Caco-2 (cell line): ENCODE results near the gene KRTAP2-2. TPM values are rescaled to one million over a fixed set of nuclear protein-coding genes. Genes with fewer than 3 reads are reported as not detected.

ENCODE experiments used
- BruUV-seq: library from RNA; stranded (reverse); fragments of 400-500 nt; replicated peaks from 2 replicates; lab custom pipeline; 2021; lab: Mats Ljungman, UMichigan
- CTCF ChIA-PET: fragments of 300-600 bp; sonication (Branson Sonifier 250); formaldehyde crosslinking; loops from one replicate; lab custom pipeline; 2022; ENCODE audit warnings: antibody characterized with exemption; lab: Charles Lee
- POLR2A ChIA-PET: fragments of 300-600 bp; sonication (Branson Sonifier 250); formaldehyde crosslinking; loops from one replicate; lab custom pipeline; 2022; ENCODE audit warnings: antibody characterized with exemption; lab: Charles Lee
- DNase-seq, 2 experiments: peaks; one replicate each; pipeline versions ENCODE4 v3.0.0 to v3.0.0-alpha.2; 2020 to 2022
- H3K27me3 ChIP-seq: replicated peaks from 2 replicates; pipeline ENCODE4 v1.6.0; 2011; ENCODE audit warnings: low read length; ENCODE audit not compliant: control insufficient read depth, insufficient read depth
- H3K36me3 ChIP-seq: 2 replicates; pipeline ENCODE4 v1.5.1; 2011; ENCODE audit warnings: low read length; ENCODE audit not compliant: control insufficient read depth, insufficient read depth
- H3K4me1 ChIP-seq: fragments of 250-450 bp; sonication (Bioruptor Pico); 2 replicates; pipeline ENCODE4 v1.5.1; 2020; ENCODE audit warnings: mild to moderate bottlenecking
- H3K4me3 ChIP-seq: 2 replicates; pipeline ENCODE4 v1.5.1; 2011; ENCODE audit warnings: low read depth, mild to moderate bottlenecking, control low read depth, low read length
- H3K9me3 ChIP-seq: fragments of 250-450 bp; sonication (Bioruptor Pico); 2 replicates; pipeline ENCODE4 v1.5.1; 2020; ENCODE audit warnings: mild to moderate bottlenecking, moderate library complexity
- H3K27ac Mint-ChIP-seq: one replicate; pipeline ENCODE4 v1.8.0; 2022; ENCODE audit warnings: mixed read lengths; ENCODE audit not compliant: unreplicated experiment
- H3K27me3 Mint-ChIP-seq: one replicate; pipeline ENCODE4 v1.8.0; 2022; ENCODE audit warnings: mixed read lengths; ENCODE audit not compliant: insufficient read depth, unreplicated experiment
- H3K36me3 Mint-ChIP-seq: one replicate; pipeline ENCODE4 v1.8.0; 2022; ENCODE audit warnings: mild to moderate bottlenecking, mixed read lengths; ENCODE audit not compliant: insufficient read depth, unreplicated experiment
- H3K4me1 Mint-ChIP-seq: one replicate; pipeline ENCODE4 v1.8.0; 2022; ENCODE audit warnings: low read depth, mixed read lengths; ENCODE audit not compliant: unreplicated experiment
- H3K4me3 Mint-ChIP-seq: one replicate; pipeline ENCODE4 v1.8.0; 2022; ENCODE audit warnings: mild to moderate bottlenecking, moderate library complexity, mixed read lengths; ENCODE audit not compliant: unreplicated experiment
- H3K9me3 Mint-ChIP-seq: one replicate; pipeline ENCODE4 v1.8.0; 2022; ENCODE audit warnings: mixed read lengths; ENCODE audit not compliant: unreplicated experiment
- CTCF ChIP-seq, 2 experiments: fragments of 200-600 bp in 1 of 2; IDR thresholded peaks; 1 replicate in 1 of 2; 2 replicates in 1 of 2; pipeline versions ENCODE4 v1.5.1 to v1.8.0; 2011 to 2022; ENCODE audit warnings: antibody characterized with exemption in 1 of 2, control low read depth in 1 of 2, inconsistent platforms in 1 of 2, low read depth in 1 of 2, low read length in 1 of 2, mild to moderate bottlenecking in 1 of 2, moderate library complexity in 1 of 2; ENCODE audit not compliant: insufficient read depth in 1 of 2, severe bottlenecking in 1 of 2, unreplicated experiment in 1 of 2
- intact Hi-C: fragments of 100-400 bp; cut with micrococcal nuclease; formaldehyde crosslinking; loops from one replicate; pipeline ENCODE4 v1.10.0; 2022; ENCODE audit not compliant: unreplicated experiment
- total RNA-seq: library from RNA; stranded (reverse); gene quantifications from 2 replicates; pipeline ENCODE4 v1.2.3, GENCODE V29; 2022

KRTAP2-2 gene
- total RNA-seq, 1 experiment from 2014 or later: not detected

- H3K9me3 Mint-ChIP-seq: peaks cover 29% of the 10 kb centered on the region
- TSS peak; percentile 70 for BruUV-seq
- CTCF ChIA-PET: no interaction called here
- H3K27me3 ChIP-seq: no peaks in the 10 kb centered on the region
- DNase-seq: no peak
- H3K4me1 ChIP-seq: peaks cover 50% of the 10 kb centered on the region
- peaks cover 12% of the 10 kb centered on the region; the same call in 1 of the 2 replicates for H3K9me3 ChIP-seq
- no peak for TF ChIP-seq CTCF (IDR thresholded peaks at IDR 0.05; ENCODE audit: insufficient read depth in 1 of 2, low read depth in 1 of 2, low read length in 1 of 2, severe bottlenecking in 1 of 2, unreplicated experiment in 1 of 2)
- H3K36me3 Mint-ChIP-seq: peaks cover 20% of the 10 kb centered on the region
- intact Hi-C loops: loop anchor here (1.0 kb wide), 6 partner anchors 38 to 172 kb away; no protein-coding TSS in a partner anchor
- H3K4me3 Mint-ChIP-seq: no peak overlapping the region
- peaks cover 47% of the 10 kb centered on the region for H3K4me1 Mint-ChIP-seq
- H3K27ac Mint-ChIP-seq: peak overlapping the region; percentile 94
- no peaks in the 10 kb centered on the region for H3K36me3 ChIP-seq
- POLR2A ChIA-PET: interaction anchor here (1.7 kb wide), 1 partner anchor 49 kb away, joined by 10 read pairs; no protein-coding TSS in a partner anchor
- H3K4me3 ChIP-seq: no peak overlapping the region
- H3K27me3 Mint-ChIP-seq: no peaks in the 10 kb centered on the region
Measured at GRCh38 chr17:41009936-41010335, 45.1 kb downstream of the KRTAP2-2 start.

- no peaks in the 10 kb centered on the region for H3K36me3 ChIP-seq
- H3K9me3 ChIP-seq: peaks cover 12% of the 10 kb centered on the region; the same call in 1 of the 2 replicates
- H3K4me3 ChIP-seq: no peak overlapping the region
- peak overlapping the region; percentile 94 for H3K27ac Mint-ChIP-seq
- no peaks in the 10 kb centered on the region for H3K27me3 Mint-ChIP-seq
- no TSS peak for BruUV-seq
- intact Hi-C loops: loop anchor here (1.0 kb wide), 6 partner anchors 39 to 173 kb away; no protein-coding TSS in a partner anchor
- no peak for TF ChIP-seq CTCF (IDR thresholded peaks at IDR 0.05; ENCODE audit: insufficient read depth in 1 of 2, low read depth in 1 of 2, low read length in 1 of 2, severe bottlenecking in 1 of 2, unreplicated experiment in 1 of 2)
- H3K4me1 ChIP-seq: peaks cover 50% of the 10 kb centered on the region
- peaks cover 52% of the 10 kb centered on the region for H3K4me1 Mint-ChIP-seq
- CTCF ChIA-PET: no interaction called here
- no peaks in the 10 kb centered on the region for H3K27me3 ChIP-seq
- H3K36me3 Mint-ChIP-seq: peaks cover 20% of the 10 kb centered on the region
- peak; percentile 83 to 86 for DNase-seq
- peak overlapping the region; percentile 42 for H3K4me3 Mint-ChIP-seq
- peaks cover 27% of the 10 kb centered on the region for H3K9me3 Mint-ChIP-seq
- POLR2A ChIA-PET: interaction anchor here (1.7 kb wide), 1 partner anchor 50 kb away, joined by 10 read pairs; no protein-coding TSS in a partner anchor
Measured at GRCh38 chr17:41009301-41009760, 45.7 kb downstream of the KRTAP2-2 start.

GRCh38 chr17:41008811-41009210, 46.2 kb downstream of the KRTAP2-2 start, which contains the start of gene KRTAP3-1:
KRTAP3-1 (minus strand) TSS chr17:41009128; CDS start chr17:41009074, 54 bp downstream.
- CTCF ChIA-PET: no interaction called here
- peaks cover 53% of the 10 kb centered on the region for H3K4me1 Mint-ChIP-seq
- no peaks in the 10 kb centered on the region for H3K27me3 ChIP-seq
- H3K4me1 ChIP-seq: peaks cover 50% of the 10 kb centered on the region
- H3K9me3 Mint-ChIP-seq: peaks cover 27% of the 10 kb centered on the region
- H3K4me3 Mint-ChIP-seq: peak within 1 kb of the TSS; percentile 42
- DNase-seq: peak; percentile 57 to 66
- no peaks in the 10 kb centered on the region for H3K36me3 ChIP-seq
- peaks cover 20% of the 10 kb centered on the region for H3K36me3 Mint-ChIP-seq
- peaks cover 12% of the 10 kb centered on the region; the same call in 1 of the 2 replicates for H3K9me3 ChIP-seq
- peak within 1 kb of the TSS; percentile 94 for H3K27ac Mint-ChIP-seq
- H3K27me3 Mint-ChIP-seq: no peaks in the 10 kb centered on the region
- intact Hi-C loops: loop anchor here (1.0 kb wide), 6 partner anchors 39 to 173 kb away; no protein-coding TSS in a partner anchor
- TF ChIP-seq CTCF (IDR thresholded peaks at IDR 0.05; ENCODE audit: insufficient read depth in 1 of 2, low read depth in 1 of 2, low read length in 1 of 2, severe bottlenecking in 1 of 2, unreplicated experiment in 1 of 2): no peak
- POLR2A ChIA-PET: interaction anchor here (1.7 kb wide), 1 partner anchor 50 kb away, joined by 10 read pairs; no protein-coding TSS in a partner anchor
- no peak within 1 kb of the TSS for H3K4me3 ChIP-seq
- BruUV-seq: no TSS peak

Other genes starting within 250 kb of the KRTAP2-2 start
- gene KRT10, start 232.6 kb downstream of the KRTAP2-2 start, total RNA-seq: 48.3 and 48.6 TPM in 2 replicates
- gene KRT12, start 188.0 kb downstream of the KRTAP2-2 start, total RNA-seq: not detected in 2 replicates
- gene KRT20, start 170.0 kb downstream of the KRTAP2-2 start, total RNA-seq: 0.53 and 1.0 TPM in 2 replicates
- 43.6 and 47.1 TPM in 2 replicates for gene KRT23, start 117.6 kb downstream of the KRTAP2-2 start, total RNA-seq
- not detected in 2 replicates for gene KRT39, start 88.3 kb downstream of the KRTAP2-2 start, total RNA-seq
- gene KRT40, start 70.9 kb downstream of the KRTAP2-2 start, total RNA-seq: not detected in 2 replicates
- not detected in 2 replicates for gene KRTAP3-3, start 61.1 kb downstream of the KRTAP2-2 start, total RNA-seq
- gene KRTAP3-2, start 55.3 kb downstream of the KRTAP2-2 start, total RNA-seq: not detected in 2 replicates
- gene KRTAP3-1, start 46.1 kb downstream of the KRTAP2-2 start, total RNA-seq: 7.4 and 7.9 TPM in 2 replicates
- not detected in 2 replicates for gene KRTAP1-5, start 28.0 kb downstream of the KRTAP2-2 start, total RNA-seq
- gene KRTAP1-4, start 25.0 kb downstream of the KRTAP2-2 start, total RNA-seq: not detected in 2 replicates
- not detected in 2 replicates for gene KRTAP1-3, start 20.4 kb downstream of the KRTAP2-2 start, total RNA-seq
- gene KRTAP1-1, start 13.8 kb downstream of the KRTAP2-2 start, total RNA-seq: not detected in 2 replicates
- gene KRTAP2-1, start 7.9 kb downstream of the KRTAP2-2 start, total RNA-seq: not detected in 2 replicates
- 3.7 and 4.9 TPM in 2 replicates for gene KRTAP2-3, start 4.9 kb upstream of the KRTAP2-2 start, total RNA-seq
- not detected in 2 replicates for gene KRTAP2-4, start 10.6 kb upstream of the KRTAP2-2 start, total RNA-seq
- gene KRTAP4-7, start 28.9 kb upstream of the KRTAP2-2 start, total RNA-seq: not detected in 2 replicates
- gene KRTAP4-8, start 42.9 kb upstream of the KRTAP2-2 start, total RNA-seq: not detected in 2 replicates
- not detected in 2 replicates for gene KRTAP4-16, start 47.0 kb upstream of the KRTAP2-2 start, total RNA-seq
- gene KRTAP4-9, start 50.2 kb upstream of the KRTAP2-2 start, total RNA-seq: not detected in 2 replicates
- gene KRTAP4-11, start 63.1 kb upstream of the KRTAP2-2 start, total RNA-seq: not detected in 2 replicates
- not detected in 2 replicates for gene KRTAP4-12, start 69.0 kb upstream of the KRTAP2-2 start, total RNA-seq
- not detected in 2 replicates for gene KRTAP4-6, start 85.3 kb upstream of the KRTAP2-2 start, total RNA-seq
- gene KRTAP4-5, start 94.6 kb upstream of the KRTAP2-2 start, total RNA-seq: not detected in 2 replicates
- gene KRTAP4-4, start 105.5 kb upstream of the KRTAP2-2 start, total RNA-seq: not detected in 2 replicates
- gene KRTAP4-3, start 113.0 kb upstream of the KRTAP2-2 start, total RNA-seq: not detected in 2 replicates
- gene KRTAP4-2, start 123.0 kb upstream of the KRTAP2-2 start, total RNA-seq: not detected in 2 replicates
- 0.49 TPM in 1 of 2 replicates, not detected in the other for gene KRTAP4-1, start 129.7 kb upstream of the KRTAP2-2 start, total RNA-seq
- not detected in 2 replicates for gene KRTAP9-1, start 134.7 kb upstream of the KRTAP2-2 start, total RNA-seq
- not detected in 2 replicates for gene KRTAP9-2, start 171.4 kb upstream of the KRTAP2-2 start, total RNA-seq
- not detected in 2 replicates for gene KRTAP9-3, start 177.2 kb upstream of the KRTAP2-2 start, total RNA-seq
- not detected in 2 replicates for gene KRTAP9-8, start 182.8 kb upstream of the KRTAP2-2 start, total RNA-seq
- gene KRTAP9-4, start 194.5 kb upstream of the KRTAP2-2 start, total RNA-seq: not detected in 2 replicates
- gene KRTAP9-9, start 200.2 kb upstream of the KRTAP2-2 start, total RNA-seq: not detected in 2 replicates
- not detected in 2 replicates for gene KRTAP9-6, start 210.1 kb upstream of the KRTAP2-2 start, total RNA-seq
- gene KRTAP9-7, start 220.5 kb upstream of the KRTAP2-2 start, total RNA-seq: not detected in 2 replicates
- gene KRTAP29-1, start 247.6 kb upstream of the KRTAP2-2 start, total RNA-seq: not detected in 2 replicates